Panc1 (cell line): ENCODE measurements around the gene GPHN. TPM values are rescaled to one million over a fixed set of nuclear protein-coding genes. Genes with fewer than 3 reads are reported as not detected.
A peak's percentile ranks its signal among the peaks of the same experiment; 100 is the strongest.

ENCODE experiments used
- ATAC-seq: fragments of 200-7000 bp; cut with Tn5 transposase; 2 replicates; pipeline ENCODE4 v1.9.1; 2020; ENCODE audit warnings: mild to moderate bottlenecking, moderate library complexity
- BruUV-seq: library from RNA; stranded (reverse); fragments of 400-500 nt; replicated peaks from 2 replicates; lab custom pipeline; 2021; lab: Mats Ljungman, UMichigan
- CTCF ChIA-PET: fragments of 300-600 bp; sonication (Branson Sonifier 250); formaldehyde crosslinking; loops from one replicate; lab custom pipeline; 2022; ENCODE audit warnings: antibody characterized with exemption; lab: Charles Lee
- POLR2A ChIA-PET: fragments of 300-600 bp; sonication (Branson Sonifier 250); formaldehyde crosslinking; loops from one replicate; lab custom pipeline; 2022; ENCODE audit warnings: antibody characterized with exemption; lab: Charles Lee
- DNase-seq: peaks from one replicate; pipeline ENCODE4 v3.0.0-alpha.2; 2010; ENCODE audit warnings: low read depth, low spot score
- H3K27ac ChIP-seq: 2 replicates; pipeline ENCODE4 v1.5.1; 2011; ENCODE audit warnings: mild to moderate bottlenecking, low read length, inconsistent platforms
- H3K27me3 ChIP-seq: fragments of 200-500 bp; sonication (Bioruptor generic); 2 replicates; pipeline ENCODE4 v1.6.0; 2014; ENCODE audit warnings: low read length, inconsistent platforms; ENCODE audit not compliant: control insufficient read depth, insufficient read depth
- H3K36me3 ChIP-seq: fragments of 200-500 bp; sonication (Bioruptor generic); 2 replicates; pipeline ENCODE4 v1.5.1; 2014; ENCODE audit warnings: inconsistent platforms, mild to moderate bottlenecking, low read length, moderate library complexity; ENCODE audit not compliant: control insufficient read depth, insufficient read depth
- H3K4me1 ChIP-seq: 2 replicates; pipeline ENCODE4 v1.5.1; 2011; ENCODE audit warnings: inconsistent platforms, mild to moderate bottlenecking, low read length, moderate library complexity; ENCODE audit not compliant: control insufficient read depth, insufficient read depth
- H3K4me3 ChIP-seq, 2 experiments: 2 replicates each; pipeline ENCODE4 v1.5.1; 2011 to 2012; ENCODE audit warnings: low read depth in 2 of 2, low read length in 2 of 2, mild to moderate bottlenecking in 2 of 2, inconsistent platforms in 1 of 2, moderate library complexity in 1 of 2
- H3K9me3 ChIP-seq: fragments of 200-500 bp; sonication (Bioruptor generic); 2 replicates; pipeline ENCODE4 v1.5.1; 2014; ENCODE audit warnings: low read depth, mild to moderate bottlenecking, inconsistent platforms, low read length, moderate library complexity; ENCODE audit not compliant: control insufficient read depth, insufficient read depth
- CTCF ChIP-seq: fragments of 450-650 bp; IDR thresholded peaks from 2 replicates; pipeline ENCODE4 v1.5.1; 2017; ENCODE audit warnings: mild to moderate bottlenecking
- POLR2AphosphoS5 ChIP-seq: IDR thresholded peaks from 2 replicates; pipeline ENCODE4 v1.6.1; 2012; ENCODE audit warnings: mild to moderate bottlenecking, low read depth, low read length, moderate library complexity
- SIN3A ChIP-seq: IDR thresholded peaks from 2 replicates; pipeline ENCODE4 v1.6.1; 2012; ENCODE audit warnings: low read depth, mild to moderate bottlenecking, low read length, moderate library complexity, borderline replicate concordance; ENCODE audit not compliant: insufficient read depth
- TCF7L2 ChIP-seq: IDR thresholded peaks from 2 replicates; pipeline ENCODE4 v1.6.1; 2011; ENCODE audit warnings: mild to moderate bottlenecking, low read depth, low read length, inconsistent platforms
- in situ Hi-C: cut with HindIII; loops from 2 replicates; pipeline ENCODE4 v1.10.0; 2016; ENCODE audit warnings: low sequenced_read_pairs, low pct_unique_long_range_greater_than_20kb
- intact Hi-C: fragments of 100-400 bp; cut with micrococcal nuclease; formaldehyde crosslinking; loops from one replicate; pipeline ENCODE4 v1.10.0; 2022; ENCODE audit not compliant: unreplicated experiment
- total RNA-seq: library from RNA; stranded (reverse); gene quantifications from one replicate; pipeline ENCODE4 v1.2.1, GENCODE V29; 2021; ENCODE audit not compliant: unreplicated experiment
- TF ChIP-seq, protein P1 (sequence below), 2 experiments: IDR thresholded peaks; 2 replicates each; pipeline ENCODE4 v1.6.1; 2011 to 2012; ENCODE audit warnings: low read depth in 2 of 2, control low read depth in 1 of 2, low read length in 1 of 2, mild to moderate bottlenecking in 1 of 2, moderate library complexity in 1 of 2; ENCODE audit not compliant: insufficient read depth in 1 of 2

GPHN gene
- total RNA-seq, 1 experiment from 2014 or later, result 26.6 TPM

DNA sequence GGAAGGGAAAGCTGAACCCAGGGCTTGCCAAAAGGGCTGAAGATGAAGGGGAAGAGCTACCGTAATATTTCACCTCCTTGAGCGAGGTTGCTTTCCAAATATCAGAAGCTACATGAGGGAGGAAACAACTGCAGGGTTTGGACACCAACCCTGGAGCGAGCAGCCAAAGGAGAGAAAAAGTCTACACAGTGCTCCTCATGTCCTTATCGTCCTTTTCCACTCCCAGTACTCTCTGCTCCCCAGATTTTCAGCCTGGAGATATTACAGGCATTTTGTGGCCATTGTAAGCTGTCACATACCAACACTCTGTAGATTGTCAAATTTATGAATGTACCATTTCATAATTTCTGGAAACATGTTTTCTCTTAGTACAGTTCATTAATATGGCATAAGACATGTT lies 115.9 kb downstream of the GPHN start:
- Histone ChIP-seq H3K36me3 (no peaks in the 10 kb centered on the region), H3K4me1 (0 out of 2 replicates have a peak, but pooled peaks cover 4% of the 10 kb centered on the region), H3K9me3 (no peaks in the 10 kb centered on the region), H3K27ac (no peak overlapping the region), H3K4me3 (no peak overlapping the region), H3K27me3 (no peaks in the 10 kb centered on the region)
- ChIA-PET POLR2A (no interaction called here), CTCF (interaction anchor here (0.6 to 1.4 kb wide), 6 partner anchors 24 to 1080 kb away, joined by 3 to 10 read pairs (median 4); no protein-coding TSS in a partner anchor)
- BruUV-seq, result no TSS peak
- intact Hi-C loops (loop anchor here (10.0 kb wide), 1 partner anchor 491 kb away; no protein-coding TSS in a partner anchor), in situ Hi-C loops (no loop called here)
- no peak for TF ChIP-seq TCF7L2
- TF ChIP-seq, protein P1, sequence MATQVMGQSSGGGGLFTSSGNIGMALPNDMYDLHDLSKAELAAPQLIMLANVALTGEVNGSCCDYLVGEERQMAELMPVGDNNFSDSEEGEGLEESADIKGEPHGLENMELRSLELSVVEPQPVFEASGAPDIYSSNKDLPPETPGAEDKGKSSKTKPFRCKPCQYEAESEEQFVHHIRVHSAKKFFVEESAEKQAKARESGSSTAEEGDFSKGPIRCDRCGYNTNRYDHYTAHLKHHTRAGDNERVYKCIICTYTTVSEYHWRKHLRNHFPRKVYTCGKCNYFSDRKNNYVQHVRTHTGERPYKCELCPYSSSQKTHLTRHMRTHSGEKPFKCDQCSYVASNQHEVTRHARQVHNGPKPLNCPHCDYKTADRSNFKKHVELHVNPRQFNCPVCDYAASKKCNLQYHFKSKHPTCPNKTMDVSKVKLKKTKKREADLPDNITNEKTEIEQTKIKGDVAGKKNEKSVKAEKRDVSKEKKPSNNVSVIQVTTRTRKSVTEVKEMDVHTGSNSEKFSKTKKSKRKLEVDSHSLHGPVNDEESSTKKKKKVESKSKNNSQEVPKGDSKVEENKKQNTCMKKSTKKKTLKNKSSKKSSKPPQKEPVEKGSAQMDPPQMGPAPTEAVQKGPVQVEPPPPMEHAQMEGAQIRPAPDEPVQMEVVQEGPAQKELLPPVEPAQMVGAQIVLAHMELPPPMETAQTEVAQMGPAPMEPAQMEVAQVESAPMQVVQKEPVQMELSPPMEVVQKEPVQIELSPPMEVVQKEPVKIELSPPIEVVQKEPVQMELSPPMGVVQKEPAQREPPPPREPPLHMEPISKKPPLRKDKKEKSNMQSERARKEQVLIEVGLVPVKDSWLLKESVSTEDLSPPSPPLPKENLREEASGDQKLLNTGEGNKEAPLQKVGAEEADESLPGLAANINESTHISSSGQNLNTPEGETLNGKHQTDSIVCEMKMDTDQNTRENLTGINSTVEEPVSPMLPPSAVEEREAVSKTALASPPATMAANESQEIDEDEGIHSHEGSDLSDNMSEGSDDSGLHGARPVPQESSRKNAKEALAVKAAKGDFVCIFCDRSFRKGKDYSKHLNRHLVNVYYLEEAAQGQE (IDR thresholded peaks at IDR 0.05; ENCODE audit: insufficient read depth in 1 of 2, low read depth in 2 of 2, low read length in 1 of 2), result no peak
- no peak for TF ChIP-seq CTCF
- TF ChIP-seq POLR2AphosphoS5, result no peak
- ATAC-seq, result no peak
- DNase-seq, result no peak

DNA sequence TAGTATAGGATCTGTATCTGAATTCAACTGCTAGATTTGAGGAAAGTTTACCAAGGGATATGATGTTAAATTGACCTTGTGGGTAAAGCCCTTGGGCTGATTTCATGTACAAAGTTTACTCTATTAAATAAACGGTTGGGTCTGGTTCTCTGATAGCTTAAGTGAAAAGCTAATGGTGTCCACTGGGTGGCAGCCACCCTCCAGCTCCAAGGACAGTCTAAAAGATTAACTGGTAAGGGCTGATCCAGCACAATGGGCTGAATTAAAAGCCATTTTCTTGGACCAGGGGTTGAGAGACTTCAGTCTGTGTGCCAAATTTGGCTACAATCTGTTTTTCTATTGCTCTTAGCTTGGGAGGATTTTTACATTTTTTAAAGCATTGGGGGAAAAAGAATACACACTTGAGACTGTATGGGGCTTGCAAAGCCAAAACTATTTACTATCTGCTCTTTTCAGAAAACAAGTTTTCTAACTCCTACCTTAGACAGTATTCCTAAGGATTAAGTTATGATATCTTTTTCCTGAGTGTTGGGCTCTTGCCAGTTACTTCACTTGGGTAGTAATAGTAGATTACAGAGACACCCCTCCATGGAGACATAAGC lies 116.5 kb downstream of the GPHN start:
- TF ChIP-seq CTCF (peak; percentile 77), SIN3A (no peak), TCF7L2 (no peak)
- TF ChIP-seq, protein P1 (IDR thresholded peaks at IDR 0.05; ENCODE audit: insufficient read depth in 1 of 2, low read depth in 2 of 2, low read length in 1 of 2), result no peak
- ChIA-PET POLR2A (no interaction called here), CTCF (interaction anchor here (0.6 to 1.4 kb wide), 3 partner anchors 121 to 1080 kb away, joined by 3 to 10 read pairs (median 3); no protein-coding TSS in a partner anchor)
- Histone ChIP-seq H3K27ac (no peak overlapping the region; the same call in 1 of the 2 replicates), H3K27me3 (no peaks in the 10 kb centered on the region), H3K36me3 (no peaks in the 10 kb centered on the region), H3K9me3 (no peaks in the 10 kb centered on the region), H3K4me1 (0 out of 2 replicates have a peak, but pooled peaks cover 4% of the 10 kb centered on the region), H3K4me3 (no peak overlapping the region)
- in situ Hi-C loops, result no loop called here
- DNase-seq (peak; percentile 33), ATAC-seq (peak; percentile 94)
- BruUV-seq, result no TSS peak
- intact Hi-C loops, result loop anchor here (10.0 kb wide), 1 partner anchor 490 kb away; no protein-coding TSS in a partner anchor
